ENCODE data around the gene NDUFAB1.
"Not testable (repeated sequence)": the region's sequence is repeated elsewhere in the genome, so short reads cannot be mapped to it uniquely, and the experiment has no call there.

Gene NDUFAB1

DNA sequence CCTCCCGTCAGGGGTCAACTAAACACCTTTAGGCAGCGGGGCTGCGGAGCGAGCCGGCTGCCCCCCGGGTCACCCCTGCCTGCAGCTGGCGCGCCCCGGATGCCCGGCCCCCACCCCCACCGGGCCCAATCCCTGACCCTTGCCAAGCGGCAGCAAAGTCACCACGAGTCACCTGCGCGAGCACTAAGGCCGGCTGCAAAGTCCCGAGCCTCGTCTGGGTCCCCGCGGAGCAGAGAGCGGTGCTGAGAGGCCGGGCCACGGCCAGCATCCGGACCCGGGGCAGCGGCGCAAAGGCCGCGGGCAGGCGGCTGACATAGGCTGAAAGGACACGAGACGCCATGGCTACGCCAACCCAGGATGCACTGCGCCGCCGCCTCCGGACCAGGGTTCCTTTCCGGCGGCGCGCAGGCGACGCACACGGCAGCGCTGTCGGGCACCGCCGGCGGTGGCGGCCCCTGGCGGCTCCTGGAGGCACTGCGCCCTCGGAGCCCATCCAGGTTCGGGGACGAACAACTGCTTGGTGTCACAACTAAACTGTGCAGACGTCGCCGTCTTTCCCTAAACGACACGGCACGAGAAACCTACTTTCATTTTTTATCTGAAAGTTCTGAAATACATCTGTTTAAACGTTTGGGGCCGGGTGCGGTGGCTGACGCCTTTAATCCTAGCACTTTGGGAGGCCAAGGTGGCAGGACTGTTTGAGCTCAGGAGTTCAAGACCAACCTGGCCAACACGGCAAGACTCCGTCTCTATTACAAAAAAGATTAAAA is at the start of gene NDUFAB1:
Gene NDUFAB1, minus strand, starts transcription at position 366 of the 770 bp plus-strand sequence. Its CDS starts 26 bp downstream, at position 340.
- ATAC-seq: peak; percentile 98 to 99

- ATAC-seq: no peak
Observed at GRCh38 chr16:23642246-23642774, 46.2 kb upstream of the NDUFAB1 start.

GRCh38 chr16:23640931-23641765 is 45.0 kb upstream of the NDUFAB1 start, which contains the start of the genes DCTN5 and PALB2:
Gene DCTN5, plus strand, starts transcription at chr16:23641466. Its CDS starts 77 bp downstream, at chr16:23641543.
Gene PALB2, minus strand, starts transcription at chr16:23641310. Its CDS starts 153 bp downstream, at chr16:23641157.
- peak; percentile 97 to 98 for ATAC-seq

- ATAC-seq: peak; percentile 10 to 12
Observed at GRCh38 chr16:23640615-23640930, 44.5 kb upstream of the NDUFAB1 start.

DNA sequence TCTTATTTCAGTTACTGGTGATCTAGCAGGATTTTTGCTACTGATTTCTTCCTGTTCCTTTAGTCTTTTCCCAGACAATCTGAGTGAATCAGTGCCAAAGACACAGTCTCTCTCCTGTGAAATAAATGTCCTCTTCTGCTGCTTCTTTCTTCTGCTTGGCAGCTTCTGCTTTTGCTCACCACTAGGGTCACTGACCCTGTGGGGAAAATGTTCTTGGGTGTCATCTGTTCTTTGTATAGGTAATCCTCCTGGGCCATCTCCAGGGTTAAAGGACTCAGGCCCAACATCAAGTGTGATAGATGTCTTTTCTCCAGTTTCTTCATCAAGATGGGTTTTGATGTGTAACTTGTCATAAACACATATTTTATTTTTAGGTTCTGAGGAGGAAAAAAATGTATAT is 39.8 kb upstream of the NDUFAB1 start:
- ATAC-seq: no peak

DNA sequence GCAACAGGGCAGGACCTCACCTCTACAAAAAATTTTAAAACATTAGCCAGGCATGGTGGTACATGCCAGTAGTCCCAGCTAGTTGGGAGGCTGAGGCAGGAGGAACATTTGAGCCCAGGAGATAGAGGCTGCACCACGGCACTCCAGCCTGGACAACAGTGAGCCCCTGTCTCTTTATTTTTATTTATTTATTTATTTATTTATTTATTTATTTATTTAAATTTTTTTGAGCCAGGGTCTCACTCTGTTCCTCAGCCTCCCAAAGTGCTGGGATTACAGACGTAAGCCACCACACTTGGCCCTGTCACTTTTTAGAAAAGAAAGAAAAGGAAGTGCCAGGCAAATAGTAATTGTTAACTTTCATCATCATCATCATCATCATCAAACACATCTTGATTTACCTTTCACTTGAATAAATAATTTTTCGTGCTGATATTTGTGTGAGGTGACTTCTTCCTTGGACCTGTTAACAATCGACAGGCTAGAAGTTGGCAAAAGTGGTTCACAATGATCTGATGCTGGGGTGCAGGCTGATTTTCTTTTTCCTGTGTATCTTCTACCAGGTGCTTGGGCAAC is 38.4 kb upstream of the NDUFAB1 start:
- no peak for ATAC-seq

DNA sequence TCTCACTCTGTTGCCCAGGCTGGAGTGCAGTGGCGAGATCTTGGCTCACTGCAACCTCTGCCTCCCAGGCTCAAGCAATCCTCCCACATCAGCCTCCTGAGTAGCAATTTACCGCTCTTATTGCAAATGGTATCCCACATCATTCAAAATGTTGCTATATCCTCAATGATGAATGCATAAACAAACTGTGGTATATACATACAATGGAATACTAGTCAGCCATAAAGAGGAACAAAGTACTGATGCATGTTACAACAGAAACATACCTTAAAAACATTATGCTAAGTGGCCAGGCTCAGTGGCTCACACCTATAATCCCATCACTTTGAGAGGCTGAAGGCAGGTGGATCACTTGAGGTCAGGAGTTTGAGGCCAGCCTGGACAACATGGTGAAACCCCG is 35.8 kb upstream of the NDUFAB1 start:
- not testable (repeated sequence) for ATAC-seq

DNA sequence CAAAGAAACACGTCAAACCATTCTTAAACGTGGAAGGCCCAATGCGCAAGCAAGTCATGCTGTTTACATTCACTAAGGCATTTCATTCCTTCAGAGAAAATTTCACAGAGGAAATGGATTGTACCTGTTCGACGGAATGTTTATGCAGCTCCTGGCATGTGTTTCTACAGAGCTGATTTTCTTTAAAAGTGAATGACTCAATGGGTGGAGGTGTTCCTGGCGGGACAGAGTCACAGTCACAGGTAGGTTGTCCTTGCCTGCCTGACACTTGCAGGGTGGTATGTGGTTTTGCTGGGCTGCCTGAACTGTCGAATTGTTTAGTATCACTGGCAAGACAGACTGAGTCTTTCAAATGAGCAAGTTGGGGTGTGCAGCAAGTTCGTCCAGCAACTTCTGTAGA is 33.4 kb upstream of the NDUFAB1 start:
- ATAC-seq: no peak

DNA sequence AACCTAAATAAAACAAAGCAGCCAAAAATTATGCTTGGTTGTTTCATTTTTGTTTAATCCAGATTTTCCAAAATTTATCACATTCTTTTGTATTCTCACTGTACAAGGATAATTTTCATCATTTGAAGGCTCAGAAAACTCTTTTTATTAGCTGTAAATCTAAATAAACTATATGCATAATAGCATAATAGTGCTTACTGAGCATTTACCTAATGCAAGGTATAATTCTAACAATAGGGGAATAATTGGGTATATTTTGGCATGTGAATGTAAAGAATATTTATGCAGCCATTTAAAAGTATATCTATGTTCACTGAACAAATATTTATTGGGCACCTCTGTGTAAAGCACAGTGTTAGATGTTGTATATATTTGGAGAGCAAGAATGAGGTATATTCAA is 28.0 kb upstream of the NDUFAB1 start:
- no peak for ATAC-seq

DNA sequence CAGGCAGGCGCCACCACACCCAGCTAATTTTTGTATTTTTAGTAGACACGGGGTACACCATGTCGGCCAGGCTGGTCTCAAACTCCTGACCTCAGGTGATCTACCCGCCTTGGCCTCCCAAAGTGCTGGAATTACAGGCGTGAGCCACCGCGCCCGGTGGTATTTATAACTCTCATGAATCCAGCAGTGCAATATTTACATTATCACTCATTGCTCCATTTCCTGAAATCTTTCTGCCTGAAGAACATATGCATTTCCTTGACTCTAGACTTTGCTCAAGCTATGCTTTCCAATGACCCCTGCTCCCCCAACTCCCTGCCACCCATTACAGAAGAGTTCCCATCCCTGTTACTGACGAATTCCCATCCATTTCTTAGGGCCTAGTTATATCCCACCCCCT is 19.7 kb upstream of the NDUFAB1 start:
- no peak for ATAC-seq

DNA sequence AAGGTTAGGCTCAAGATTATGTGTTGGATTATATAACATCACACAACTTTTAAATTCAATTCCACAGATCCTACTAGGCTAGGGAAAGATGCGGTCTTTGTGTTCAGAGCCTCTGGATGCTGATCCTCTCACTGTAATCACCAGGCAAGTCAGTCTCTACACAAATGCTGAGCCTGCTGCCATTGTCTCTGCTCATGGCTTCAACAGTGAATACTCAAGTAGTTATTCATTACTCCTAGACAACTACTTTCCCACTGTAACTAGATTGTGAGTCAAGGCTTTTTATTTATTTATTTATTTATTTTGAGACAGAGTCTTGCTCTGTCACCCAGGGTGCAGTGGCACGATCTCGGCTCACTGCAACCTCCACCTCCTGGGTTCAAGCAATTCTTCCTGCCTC is 15.8 kb upstream of the NDUFAB1 start:
- ATAC-seq: no peak

DNA sequence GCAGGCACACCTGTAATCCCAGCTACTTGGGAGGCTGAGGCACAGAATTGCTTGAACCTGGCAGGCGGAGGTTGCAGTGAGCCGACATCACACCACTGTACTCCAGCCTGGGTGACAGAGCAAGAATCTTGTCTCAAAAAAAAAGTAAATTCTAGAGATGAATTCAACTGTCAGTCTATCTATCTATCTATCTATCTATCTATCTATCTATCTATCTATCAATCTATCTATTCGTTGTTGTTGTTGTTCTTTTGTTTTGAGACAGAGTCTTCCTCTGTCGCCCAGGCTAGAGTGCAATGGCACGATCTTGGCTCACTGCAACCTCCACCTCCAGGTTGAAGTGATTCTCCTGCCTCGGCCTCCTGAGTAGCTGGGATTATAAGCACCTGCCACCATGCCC is 14.8 kb upstream of the NDUFAB1 start:
- ATAC-seq: not testable (repeated sequence)

DNA sequence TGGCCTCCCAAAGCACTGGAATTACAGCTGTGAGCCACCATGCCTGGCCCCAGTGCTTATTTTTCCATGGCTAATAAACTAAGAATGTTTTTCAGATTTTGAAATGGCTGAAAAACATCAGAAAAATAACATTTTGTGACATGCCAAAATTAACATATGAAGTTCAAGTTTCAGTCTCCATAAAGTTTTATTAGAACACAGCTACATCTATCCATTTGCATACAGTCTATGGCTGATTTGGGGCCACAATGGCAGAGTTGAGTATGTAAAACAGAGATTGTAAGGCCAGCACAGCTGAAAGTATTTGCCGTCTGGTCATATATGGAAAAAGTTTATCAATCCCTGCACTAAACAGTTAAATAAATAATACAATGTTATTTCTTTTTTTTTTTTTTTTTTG is 13.8 kb upstream of the NDUFAB1 start:
- no peak for ATAC-seq

DNA sequence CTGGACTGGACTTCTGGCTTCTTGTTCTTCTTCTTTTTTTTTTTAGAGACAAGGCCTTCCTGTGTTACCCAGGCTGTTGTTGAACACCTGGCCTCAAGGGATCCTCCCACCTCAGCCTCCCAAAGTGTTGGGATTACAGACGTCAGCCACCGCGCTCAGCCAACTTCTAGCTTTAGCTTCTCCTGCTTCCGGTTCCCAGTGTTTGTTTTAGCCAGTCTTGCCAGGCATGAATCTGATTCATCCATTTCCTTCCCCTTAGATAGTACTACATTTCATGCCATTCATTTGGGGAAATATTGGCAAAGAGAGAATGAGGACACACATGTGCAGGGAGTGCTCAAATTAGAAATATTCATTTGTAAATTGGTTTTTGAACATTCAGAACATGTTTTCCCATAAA is 12.1 kb upstream of the NDUFAB1 start:
- no peak for ATAC-seq

DNA sequence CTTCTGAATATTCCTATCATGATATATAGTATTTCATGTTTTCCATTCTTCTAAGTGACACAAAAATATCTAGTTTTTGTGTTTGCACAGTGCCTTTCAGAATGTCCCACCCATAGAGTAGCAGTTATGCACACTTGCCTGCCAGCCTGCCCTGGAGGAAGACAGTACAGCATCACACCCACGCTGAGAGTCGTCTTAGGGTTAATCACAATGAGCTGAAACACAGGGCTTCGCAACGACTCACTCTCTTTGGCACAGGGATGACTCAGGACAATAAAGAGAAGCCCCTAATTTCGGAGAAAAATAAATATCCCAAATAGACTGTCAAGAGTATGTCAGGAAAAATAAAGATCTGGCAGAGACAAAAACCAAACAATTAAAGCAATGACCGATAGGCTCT is 11.6 kb upstream of the NDUFAB1 start:
- ATAC-seq: no peak

DNA sequence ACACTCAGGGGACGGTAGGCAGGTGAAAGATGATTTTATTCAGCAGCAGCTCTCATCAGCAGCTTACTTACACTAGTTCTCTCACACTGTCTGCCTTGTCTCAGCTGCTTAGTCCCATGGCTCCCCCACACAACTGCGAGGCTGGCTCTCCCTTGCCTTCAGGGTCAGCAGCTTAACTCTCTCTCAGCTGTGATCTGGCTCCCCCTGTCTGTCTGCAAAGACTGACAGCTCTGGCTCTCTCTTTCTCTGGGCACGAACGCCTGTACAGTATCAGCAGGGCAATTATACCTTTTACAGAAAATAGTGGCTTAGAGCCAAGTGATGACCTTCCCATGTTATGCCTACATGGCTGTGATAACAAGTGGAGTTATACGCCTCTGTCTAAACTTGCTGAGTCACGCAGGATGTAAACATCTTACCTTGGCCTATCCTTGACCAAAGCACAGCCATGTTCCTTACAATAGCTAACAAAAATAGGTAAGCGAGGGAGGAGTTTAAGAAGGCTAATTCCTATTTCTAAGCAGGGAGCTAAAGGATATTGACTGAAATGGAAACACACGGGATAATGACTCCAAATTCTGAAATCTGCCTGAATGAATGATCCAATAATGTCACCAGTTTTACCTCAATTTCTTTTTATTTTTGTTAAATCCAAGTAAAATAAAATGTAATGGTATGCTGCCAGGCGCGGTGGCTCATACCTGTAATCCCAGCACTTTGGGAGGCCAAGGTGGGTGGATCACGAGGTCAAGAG is 1.1 kb upstream of the NDUFAB1 start:
- no peak for ATAC-seq

- ATAC-seq: no peak
Observed at GRCh38 chr16:23595246-23595950, 718 bp downstream of the NDUFAB1 start.

DNA sequence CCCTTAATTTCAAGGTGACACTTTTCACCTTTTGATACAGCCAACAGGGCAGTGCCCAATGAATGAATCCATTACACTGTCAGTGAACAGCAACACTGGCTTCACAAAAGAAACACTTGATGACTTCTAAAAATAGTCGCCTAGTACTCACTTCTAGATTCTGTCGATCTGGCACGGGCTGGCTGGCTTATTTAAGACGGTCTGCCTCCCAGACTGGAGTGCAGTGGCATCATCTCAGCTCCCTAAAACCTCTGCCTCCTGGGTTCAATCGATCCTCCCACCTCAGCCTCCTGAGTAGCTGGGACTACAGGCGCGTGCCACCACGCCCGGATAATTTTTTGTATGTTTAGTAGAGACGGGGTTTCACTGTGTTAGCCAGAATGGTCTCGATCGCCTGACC is 1.9 kb downstream of the NDUFAB1 start:
- ATAC-seq: no peak

GRCh38 chr16:23590181-23590580 is 5.9 kb downstream of the NDUFAB1 start:
- ATAC-seq: no peak

DNA sequence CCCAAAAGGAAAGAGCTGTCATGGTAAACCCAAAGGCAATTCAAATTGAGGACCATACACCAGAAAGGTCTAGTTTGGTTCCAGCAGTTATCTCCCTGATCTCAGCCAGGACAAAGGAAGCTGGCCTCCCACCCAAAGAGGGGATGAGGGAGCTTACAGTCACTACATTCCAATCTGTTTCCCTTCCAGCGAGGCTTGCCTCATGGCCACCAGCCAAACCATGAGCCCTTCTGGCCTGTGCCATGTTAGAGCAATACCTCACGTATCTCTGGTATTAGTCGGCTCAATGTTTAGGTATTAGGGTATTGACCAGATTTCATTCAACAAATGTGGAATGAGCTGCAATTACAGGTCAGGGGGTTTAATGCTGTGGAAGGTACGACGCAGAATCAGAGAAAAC is 8.4 kb downstream of the NDUFAB1 start:
- no peak for ATAC-seq

- ATAC-seq: no peak
Observed at GRCh38 chr16:23584186-23585076, 11.7 kb downstream of the NDUFAB1 start.

All from activated CD4-positive, CD25-positive, alpha-beta regulatory T cell treated with anti-CD3 and anti-CD28 coated beads, Interleukin-2, amount 50 U/mL, for 24 hours (primary cell).